GM10847 (cell line): ENCODE data around the gene LCN1.

Source experiments
- POLR2A ChIP-seq: IDR thresholded peaks from 2 replicates; pipeline ENCODE4 v1.6.1; 2011; ENCODE audit not compliant: insufficient read length; ENCODE audit errors: extremely low read depth

The LCN1 gene

DNA sequence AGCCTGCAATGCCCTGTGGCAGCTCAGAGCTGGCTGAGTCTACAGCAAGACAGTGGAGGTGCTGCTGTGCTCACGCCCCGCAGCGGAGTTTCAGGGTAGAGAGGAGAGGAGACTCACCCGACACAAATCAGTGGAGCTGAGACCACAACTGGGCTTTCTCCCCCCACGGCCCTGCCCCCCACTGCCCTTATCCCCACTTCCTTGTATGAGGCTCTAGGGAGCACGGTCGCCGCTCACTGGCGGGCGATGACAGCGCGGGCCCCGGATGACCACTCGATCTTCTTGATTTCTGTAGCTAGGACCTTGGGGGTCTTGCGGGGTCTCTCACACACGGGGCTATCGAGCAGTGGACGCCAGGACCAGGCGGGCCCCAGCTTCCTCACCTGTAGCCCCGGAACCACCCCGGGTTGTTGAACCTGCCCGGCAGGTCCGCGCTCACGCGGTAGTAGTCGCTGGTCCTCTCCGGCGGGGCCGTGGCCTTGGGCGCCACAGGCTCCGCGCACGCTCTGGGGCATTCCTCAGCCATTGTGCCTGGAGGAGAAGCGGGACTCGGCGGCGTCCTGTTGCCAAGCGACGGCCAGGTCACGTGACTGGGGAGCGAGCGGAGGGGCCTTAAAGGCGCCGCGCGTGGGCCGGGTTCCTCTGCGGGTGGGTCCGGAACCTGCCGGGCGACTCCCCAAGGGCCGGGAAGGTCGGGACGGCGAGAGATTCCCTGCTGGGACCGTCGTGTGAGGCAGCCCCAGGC is 21.7 kb upstream of the LCN1 start:
- TF ChIP-seq POLR2A = no peak

GRCh38 chr9:135500071-135500524 is 21.1 kb upstream of the LCN1 start:
- TF ChIP-seq POLR2A = no peak

GRCh38 chr9:135500525-135501260 is 20.5 kb upstream of the LCN1 start, which contains the start of gene MRPS2:
MRPS2 (plus strand) TSS chr9:135500682; CDS start chr9:135500711, 29 bp downstream.
- TF ChIP-seq POLR2A = peak; percentile 81

DNA sequence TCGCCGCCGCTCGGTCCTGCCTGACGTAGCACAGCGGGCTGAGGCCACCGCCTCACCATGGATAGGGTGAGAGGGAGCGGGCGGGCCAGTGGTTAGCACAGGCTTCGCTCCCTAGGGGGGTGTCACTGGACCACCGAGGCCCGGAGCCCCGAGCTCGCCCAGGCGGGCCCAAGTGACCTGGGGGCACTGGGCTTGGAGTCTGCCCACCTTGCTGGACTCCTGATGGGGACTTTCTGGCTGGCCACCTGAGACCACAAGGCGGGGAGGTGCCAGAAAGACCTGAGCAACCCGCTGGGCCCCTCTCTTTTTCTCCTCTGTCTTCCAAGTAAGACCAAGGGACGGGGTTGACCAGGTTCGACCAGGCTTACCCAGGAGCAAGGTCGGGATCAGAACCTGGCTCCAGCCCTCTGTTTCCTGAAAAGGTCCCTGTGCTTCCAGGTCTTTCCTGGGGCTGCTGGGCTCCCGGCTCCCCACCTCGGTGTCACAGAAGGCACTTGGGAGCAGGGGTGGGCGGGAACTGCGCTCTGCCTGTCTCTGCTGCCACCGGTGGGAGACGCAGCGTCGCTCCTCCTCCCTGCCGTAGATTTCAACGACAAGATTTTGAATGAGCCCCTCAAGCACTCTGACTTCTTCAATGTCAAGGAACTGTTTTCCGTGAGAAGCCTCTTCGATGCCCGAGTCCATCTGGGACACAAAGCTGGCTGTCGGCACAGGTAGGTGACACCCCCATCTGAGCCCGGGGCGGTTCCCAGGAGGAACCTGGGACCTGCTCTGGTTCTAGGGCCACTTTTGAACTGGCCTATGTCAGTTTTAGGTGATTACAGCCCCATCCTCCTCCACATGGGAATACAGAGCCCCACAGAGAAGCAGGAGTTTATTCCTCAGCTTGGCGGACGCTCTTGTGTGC is 19.7 kb upstream of the LCN1 start:
- TF ChIP-seq POLR2A = no peak

- no peak for TF ChIP-seq POLR2A
Measured at GRCh38 chr9:135502168-135502872, 18.9 kb upstream of the LCN1 start.

- TF ChIP-seq POLR2A = no peak
Measured at GRCh38 chr9:135502873-135503321, 18.3 kb upstream of the LCN1 start.

DNA sequence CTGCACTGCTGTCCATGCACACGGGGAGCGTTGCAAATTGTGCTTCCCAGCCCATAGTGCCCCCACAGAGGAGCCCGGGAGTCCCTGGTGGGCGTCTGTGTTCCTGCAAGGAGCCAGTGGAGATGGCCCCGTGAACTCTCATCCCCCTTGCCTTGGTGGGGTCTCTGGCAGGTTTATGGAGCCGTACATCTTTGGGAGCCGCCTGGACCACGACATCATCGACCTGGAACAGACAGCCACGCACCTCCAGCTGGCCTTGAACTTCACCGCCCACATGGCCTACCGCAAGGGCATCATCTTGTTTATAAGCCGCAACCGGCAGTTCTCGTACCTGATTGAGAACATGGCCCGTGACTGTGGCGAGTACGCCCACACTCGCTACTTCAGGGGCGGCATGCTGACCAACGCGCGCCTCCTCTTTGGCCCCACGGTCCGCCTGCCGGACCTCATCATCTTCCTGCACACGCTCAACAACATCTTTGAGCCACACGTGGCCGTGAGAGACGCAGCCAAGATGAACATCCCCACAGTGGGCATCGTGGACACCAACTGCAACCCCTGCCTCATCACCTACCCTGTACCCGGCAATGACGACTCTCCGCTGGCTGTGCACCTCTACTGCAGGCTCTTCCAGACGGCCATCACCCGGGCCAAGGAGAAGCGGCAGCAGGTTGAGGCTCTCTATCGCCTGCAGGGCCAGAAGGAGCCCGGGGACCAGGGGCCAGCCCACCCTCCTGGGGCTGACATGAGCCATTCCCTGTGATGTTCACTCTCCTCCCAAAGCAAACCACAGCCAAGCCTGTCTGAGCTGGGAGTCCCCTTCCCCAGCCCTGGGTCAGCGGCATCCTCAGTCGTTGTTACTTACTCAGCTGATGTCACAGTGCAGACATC is 17.6 kb upstream of the LCN1 start:
- TF ChIP-seq POLR2A = no peak

DNA sequence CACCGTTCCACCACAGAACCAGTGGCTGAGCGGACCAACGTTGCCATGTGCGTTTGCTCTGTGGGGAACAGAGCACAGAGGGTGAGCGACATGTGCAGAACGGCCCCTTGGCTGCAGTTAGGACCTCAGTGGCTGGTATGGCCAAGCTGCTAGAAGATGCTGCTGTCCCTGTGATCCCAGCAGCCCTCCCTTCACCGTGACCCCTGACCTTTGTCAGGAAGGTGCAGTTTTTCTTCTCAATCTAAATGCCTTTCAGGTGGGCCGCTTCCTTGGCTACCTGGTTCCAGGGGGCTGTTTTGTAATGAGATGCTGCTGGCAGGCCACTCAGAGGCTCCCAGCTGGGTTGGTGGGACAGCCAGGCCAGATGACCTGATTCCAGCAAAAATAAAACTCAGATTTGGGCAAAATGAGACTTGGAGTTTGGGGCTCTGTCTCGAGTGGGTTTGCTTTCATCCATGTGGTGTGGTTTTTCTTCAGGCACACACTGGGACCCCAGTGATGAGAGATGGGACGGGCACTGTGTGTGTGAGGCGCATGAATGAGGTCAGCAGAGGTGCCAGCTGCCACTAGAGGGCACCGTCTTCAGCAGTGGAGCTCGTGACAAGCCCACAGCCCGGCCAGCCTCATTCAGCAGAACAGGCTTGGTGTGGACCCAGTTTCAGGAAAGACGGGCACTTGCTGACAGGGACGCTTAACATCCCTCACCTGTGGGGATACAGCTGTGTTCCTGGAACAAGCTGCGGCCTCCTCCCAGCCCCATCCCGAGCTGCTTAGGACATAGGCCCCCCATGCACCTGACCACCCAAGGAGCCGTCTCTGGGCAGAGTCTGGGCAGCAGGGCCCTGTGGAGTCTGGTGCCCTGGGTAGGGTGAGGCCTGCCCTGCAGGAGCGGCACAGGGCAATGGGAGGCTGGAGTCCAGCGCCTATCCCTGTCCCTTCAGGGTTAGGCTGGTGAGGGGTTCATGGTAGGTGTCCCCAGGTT is 16.7 kb upstream of the LCN1 start:
- TF ChIP-seq POLR2A = no peak

GRCh38 chr9:135505406-135506187 is 15.6 kb upstream of the LCN1 start:
- no peak for TF ChIP-seq POLR2A

GRCh38 chr9:135506327-135507103 is 14.7 kb upstream of the LCN1 start:
- TF ChIP-seq POLR2A = no peak
